ENCODE measurements around the gene ZNF462.
"Not testable (repeated sequence)": the region's sequence is repeated elsewhere in the genome, so short reads cannot be mapped to it uniquely, and the experiment has no call there.

The ZNF462 gene

DNA sequence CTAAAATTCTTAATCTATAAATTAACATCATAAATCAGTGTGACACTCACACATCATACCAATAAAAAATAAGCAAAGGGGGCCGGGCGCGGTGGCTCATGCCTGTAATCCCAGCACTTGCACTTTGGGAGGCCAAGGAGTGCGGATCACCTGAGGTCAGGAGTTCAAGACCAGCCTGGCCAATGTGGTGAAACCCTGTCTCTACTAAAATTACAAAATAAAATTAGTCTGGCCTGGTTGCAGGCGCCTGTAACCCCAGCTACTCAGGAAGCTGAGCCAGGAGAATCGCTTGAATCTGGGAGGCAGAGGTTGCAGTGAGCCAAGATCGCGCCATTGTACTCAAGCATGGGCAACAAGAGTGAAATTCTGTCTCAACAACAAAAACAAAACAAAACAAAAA, 11.3 kb upstream of the ZNF462 start:
- not testable (repeated sequence) for H3K27me3 Mint-ChIP-seq (ENCODE audit: low read depth); H3K9me3 Mint-ChIP-seq; H3K36me3 Mint-ChIP-seq (ENCODE audit: low read depth); H3K27ac Mint-ChIP-seq; H3K4me1 Mint-ChIP-seq (ENCODE audit: low read depth); H3K4me3 Mint-ChIP-seq

DNA sequence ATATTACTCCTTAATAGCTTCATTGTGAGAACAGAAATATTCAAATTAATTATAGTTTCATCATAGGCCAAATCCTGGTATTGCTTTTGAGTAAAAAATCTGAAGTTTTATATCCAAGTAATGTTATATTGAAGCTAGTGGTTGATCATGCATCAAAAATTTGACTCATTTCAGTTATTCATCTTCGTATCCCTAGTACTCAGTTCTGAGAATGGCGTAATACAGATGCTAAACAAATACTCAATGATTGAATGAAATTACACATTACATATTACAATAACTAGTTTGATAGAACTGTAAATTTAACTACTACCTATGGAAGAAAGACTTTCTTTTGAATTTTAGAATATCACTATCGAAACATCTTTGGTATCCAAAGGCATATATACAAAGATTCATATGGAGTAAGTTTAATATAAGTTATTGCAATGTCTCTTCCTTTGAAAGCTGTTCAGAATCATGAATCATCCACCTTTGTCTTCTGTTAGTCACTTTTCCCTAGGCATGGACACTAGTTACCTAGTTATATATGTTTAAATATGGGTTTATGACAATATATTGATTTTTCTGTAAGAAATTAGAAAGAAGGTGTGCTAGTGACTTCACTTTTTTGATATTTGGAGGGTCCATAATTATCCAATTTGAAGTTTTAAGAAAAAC, 5.0 kb upstream of the ZNF462 start:
- Mint-ChIP-seq H3K36me3 (ENCODE audit: low read depth) (peaks cover 1% of the 10 kb centered on the region), H3K4me3 (no peak overlapping the region), H3K9me3 (no peaks in the 10 kb centered on the region), H3K4me1 (ENCODE audit: low read depth) (peaks cover 12% of the 10 kb centered on the region), H3K27me3 (ENCODE audit: low read depth) (peaks cover 51% of the 10 kb centered on the region), H3K27ac (no peak overlapping the region)

DNA sequence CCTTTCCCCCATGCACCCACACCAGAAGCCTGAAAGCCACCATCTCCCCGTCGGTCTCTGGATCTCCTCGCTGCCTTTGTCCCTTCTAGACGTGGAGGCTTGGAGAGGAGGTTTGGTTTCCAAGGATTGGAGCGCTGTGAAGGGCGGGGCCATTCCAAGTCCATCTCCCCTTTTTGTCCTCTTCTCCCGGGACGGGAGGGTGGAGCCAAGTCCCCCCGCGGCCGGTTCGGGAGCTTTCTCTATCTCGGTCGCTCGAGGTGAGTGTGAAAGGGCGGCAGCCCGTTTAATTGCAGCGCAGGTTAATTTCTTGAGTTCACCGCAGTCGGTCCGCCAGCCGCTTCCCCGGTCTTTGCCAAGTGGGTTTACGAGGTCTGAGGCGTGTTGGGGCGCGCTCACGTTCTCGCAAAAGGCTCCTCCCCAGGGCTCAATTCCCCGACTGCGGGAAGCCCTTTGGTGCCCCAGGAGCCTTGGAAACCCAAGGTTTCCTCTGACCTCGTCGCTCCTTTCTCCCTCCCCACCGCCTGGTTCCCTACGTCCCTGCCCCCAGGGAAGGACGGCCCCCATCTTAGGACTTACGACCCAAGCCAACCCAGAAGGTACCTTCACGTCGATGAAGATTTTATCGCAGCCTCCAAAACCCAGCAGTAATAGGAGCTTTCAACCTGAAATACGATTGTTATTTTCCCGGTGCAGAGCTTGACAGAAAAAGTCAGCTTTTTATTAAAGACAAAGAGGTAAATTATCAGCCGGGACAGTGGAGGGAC, 2.8 kb upstream of the ZNF462 start:
- Mint-ChIP-seq H3K36me3 (ENCODE audit: low read depth) (peaks cover 1% of the 10 kb centered on the region), H3K4me1 (ENCODE audit: low read depth) (peaks cover 17% of the 10 kb centered on the region), H3K9me3 (no peaks in the 10 kb centered on the region), H3K27ac (peak overlapping the region; percentile 15), H3K27me3 (ENCODE audit: low read depth) (peaks cover 69% of the 10 kb centered on the region), H3K4me3 (no peak overlapping the region)

DNA sequence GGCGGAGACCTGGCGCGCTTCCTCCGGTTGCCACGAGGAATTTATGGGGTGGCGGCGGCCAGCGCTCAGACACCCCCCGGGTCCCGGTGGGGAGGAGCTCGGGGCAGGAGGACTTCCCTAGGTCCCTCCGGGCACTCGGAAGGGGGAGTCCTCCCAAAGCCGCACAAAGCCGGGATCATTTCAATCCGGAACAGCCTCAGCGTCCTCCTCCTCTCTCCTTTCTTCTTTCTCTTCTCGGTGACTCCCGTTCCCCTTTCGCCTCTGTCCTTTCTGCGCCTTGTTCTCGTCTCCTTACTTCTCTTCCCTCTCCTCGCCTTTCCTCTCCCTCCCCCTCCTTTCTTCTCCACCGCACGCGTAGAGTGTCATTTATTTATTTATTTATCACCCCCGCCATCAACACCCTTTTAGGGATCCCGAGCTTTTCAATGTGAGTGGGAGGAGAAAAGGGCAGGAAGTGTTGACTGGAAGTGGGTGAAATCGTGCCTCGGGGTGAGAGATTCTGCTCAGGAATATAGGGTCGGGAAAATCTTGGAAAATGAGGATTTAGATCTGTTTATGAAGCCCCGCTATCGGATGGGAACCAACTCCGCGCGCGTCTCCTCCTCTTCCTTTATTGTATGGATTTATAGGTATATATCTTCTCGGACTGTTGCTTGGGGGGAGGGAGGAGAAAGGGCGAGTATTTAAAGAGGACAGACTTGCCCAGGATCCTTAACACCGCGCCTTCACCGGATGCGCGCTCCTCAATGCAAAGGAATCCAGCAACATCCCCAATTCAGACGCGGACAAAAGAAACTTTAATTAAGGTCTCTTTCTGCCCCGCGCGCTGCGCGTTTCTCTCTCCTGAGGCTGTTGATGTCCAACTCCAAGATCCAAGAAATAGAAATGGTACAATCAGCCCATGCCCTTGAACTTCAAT, 2.0 kb upstream of the ZNF462 start:
- Mint-ChIP-seq H3K9me3 (no peaks in the 10 kb centered on the region), H3K4me3 (peak overlapping the region; percentile 21), H3K27me3 (ENCODE audit: low read depth) (peaks cover 77% of the 10 kb centered on the region), H3K4me1 (ENCODE audit: low read depth) (peaks cover 17% of the 10 kb centered on the region), H3K27ac (peak overlapping the region; percentile 46), H3K36me3 (ENCODE audit: low read depth) (peaks cover 1% of the 10 kb centered on the region)

DNA sequence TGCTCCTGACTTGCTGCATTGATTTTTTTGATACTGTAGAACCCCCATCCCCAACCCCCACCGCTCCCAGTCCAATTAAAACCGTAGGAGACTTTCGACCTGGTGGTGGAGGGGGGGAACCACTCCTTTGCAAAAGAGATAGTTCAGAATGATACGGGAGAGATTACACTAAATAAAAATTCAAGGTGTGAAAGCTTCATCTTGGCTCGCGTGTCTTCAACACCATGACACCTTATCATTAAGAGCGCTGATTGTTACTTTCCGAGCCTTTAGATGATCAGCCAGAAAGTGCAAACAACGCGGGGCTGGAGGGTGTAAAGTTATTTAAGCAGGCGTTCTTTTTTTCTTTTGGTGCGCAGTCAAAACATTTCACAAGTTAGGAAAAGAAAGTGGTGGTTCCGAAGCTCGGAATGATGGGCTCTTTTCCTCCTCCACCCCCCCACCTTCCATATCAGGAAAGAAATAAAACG, 1.3 kb upstream of the ZNF462 start:
- Mint-ChIP-seq H3K27ac (no peak overlapping the region), H3K27me3 (ENCODE audit: low read depth) (peaks cover 77% of the 10 kb centered on the region)

DNA sequence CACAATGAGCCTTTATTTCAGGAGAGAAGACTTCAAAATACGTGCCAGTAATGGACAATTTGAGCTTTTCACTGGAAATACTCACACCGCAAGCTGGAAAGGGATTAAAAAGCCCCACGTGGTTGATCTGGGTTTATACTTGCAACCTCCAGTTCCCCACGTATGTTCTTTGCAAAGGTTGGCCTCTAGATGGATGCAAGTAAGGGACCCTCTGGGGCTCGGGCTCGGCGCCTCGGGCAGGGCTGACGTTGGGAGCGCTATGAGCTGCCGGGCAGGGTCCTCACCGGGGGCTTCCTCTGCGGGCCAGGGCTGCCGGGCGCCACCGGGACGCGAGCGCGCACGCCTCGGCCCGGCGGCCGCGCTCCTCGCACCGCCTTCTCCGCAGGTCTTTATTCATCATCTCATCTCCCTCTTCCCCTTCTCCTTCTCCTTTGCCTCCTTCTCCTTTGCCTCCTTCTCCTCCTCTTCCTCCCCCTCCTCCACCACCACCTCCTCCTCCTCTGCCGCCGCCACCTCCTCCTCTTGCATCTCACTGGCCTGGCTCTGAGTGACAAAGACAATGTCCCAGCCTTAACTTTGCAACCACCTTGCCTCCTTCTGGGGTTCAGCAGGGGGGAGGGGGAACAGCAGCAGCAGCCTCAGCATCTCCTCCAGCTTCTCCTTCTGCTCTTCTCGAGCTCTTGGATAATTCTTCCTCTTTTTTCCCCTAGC, 701 bp upstream of the ZNF462 start:
- H3K9me3 Mint-ChIP-seq: no peaks in the 10 kb centered on the region
- H3K4me1 Mint-ChIP-seq (ENCODE audit: low read depth): peaks cover 17% of the 10 kb centered on the region
- H3K27ac Mint-ChIP-seq: no peak overlapping the region
- H3K4me3 Mint-ChIP-seq: peak overlapping the region; percentile 80
- peaks cover 77% of the 10 kb centered on the region for H3K27me3 Mint-ChIP-seq (ENCODE audit: low read depth)
- peaks cover 1% of the 10 kb centered on the region for H3K36me3 Mint-ChIP-seq (ENCODE audit: low read depth)

More for the DNA sequence above, 1.3 kb upstream of the ZNF462 start:
- Mint-ChIP-seq H3K4me3 (peak overlapping the region; percentile 23), H3K4me1 (ENCODE audit: low read depth) (peaks cover 17% of the 10 kb centered on the region), H3K36me3 (ENCODE audit: low read depth) (peaks cover 1% of the 10 kb centered on the region), H3K9me3 (no peaks in the 10 kb centered on the region)

DNA sequence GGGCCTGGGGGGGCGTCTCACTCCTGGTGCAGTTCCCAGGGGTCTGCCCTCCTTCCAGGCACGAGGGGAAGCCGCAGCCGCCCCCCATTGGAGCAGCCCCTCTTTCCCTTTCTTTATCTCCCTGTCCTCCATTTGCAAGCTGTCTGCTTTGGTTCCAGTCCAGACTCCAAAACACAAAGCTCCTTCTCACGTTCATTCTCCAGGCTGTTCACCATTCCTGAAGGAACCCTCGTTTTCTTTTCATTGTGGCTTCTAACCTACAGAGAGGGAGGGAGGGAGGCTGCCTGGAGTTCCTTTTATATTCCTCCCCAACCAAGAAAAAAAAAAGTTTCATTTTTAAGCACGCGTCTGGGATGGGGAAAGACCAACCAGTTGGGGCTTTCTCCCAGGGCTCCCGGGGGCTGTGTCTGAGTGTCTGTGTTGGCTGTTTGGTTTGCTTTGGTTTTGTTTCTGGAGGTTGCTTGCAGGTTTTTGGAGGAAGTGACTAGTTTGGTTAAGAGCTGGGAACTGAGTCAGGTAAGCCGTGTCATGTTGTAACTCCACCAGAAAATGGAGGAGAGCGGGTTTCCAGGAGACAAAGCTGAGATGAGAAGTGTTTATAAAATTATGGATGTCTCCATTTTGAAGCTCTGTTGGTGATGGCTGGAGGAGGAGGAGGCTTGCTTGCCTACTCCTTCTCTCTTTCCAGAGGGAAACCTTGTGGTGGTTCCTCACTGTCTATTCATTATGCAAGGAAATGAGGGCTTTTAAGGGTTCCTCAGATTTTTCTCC, 1.6 kb downstream of the ZNF462 start:
- Mint-ChIP-seq H3K4me3 (peak overlapping the region; percentile 49), H3K27ac (no peak overlapping the region), H3K27me3 (ENCODE audit: low read depth) (peaks cover 61% of the 10 kb centered on the region), H3K9me3 (no peaks in the 10 kb centered on the region), H3K4me1 (ENCODE audit: low read depth) (peaks cover 16% of the 10 kb centered on the region), H3K36me3 (ENCODE audit: low read depth) (peaks cover 1% of the 10 kb centered on the region)

DNA sequence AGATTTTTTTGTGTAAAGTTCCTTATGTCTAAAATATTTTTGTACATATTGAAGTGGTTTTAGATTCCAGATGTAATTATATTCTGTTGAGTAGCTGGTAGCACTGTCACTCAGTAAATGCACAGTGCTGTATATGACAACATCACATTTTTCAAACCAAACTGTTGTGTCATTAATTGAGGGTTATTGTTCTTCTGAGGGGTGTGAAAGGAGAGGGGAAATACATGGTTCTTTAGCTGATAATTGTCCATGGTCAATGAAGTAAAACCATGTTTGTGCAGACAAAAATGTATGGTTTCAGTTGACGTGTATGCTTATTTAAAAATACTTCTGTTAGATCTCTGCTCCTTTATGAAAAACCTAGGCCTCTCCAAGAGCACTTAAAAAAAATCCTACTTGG, 3.3 kb downstream of the ZNF462 start:
- no peak overlapping the region for H3K27ac Mint-ChIP-seq
- no peak overlapping the region for H3K4me3 Mint-ChIP-seq
- H3K9me3 Mint-ChIP-seq: no peaks in the 10 kb centered on the region
- peaks cover 44% of the 10 kb centered on the region for H3K27me3 Mint-ChIP-seq (ENCODE audit: low read depth)
- peaks cover 12% of the 10 kb centered on the region for H3K4me1 Mint-ChIP-seq (ENCODE audit: low read depth)
- peaks cover under 1% of the 10 kb centered on the region for H3K36me3 Mint-ChIP-seq (ENCODE audit: low read depth)

DNA sequence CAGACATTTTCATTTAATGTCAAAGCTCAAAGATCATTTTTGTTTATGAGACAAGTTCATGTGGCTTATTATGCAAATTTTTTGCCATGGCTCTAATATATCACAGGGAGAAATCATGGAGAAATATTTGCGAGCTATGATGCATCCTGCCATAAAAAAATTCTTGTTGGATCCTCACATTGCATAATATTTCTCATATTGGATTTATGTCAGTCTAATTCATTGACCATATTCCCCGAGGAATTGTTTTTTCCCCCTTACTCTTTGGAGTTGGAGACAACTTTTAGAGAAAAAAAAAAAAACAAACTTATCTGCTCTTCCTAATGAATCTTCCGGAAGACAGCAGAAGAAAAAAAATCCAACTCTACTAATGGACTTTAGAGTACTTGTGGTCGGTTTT, 4.3 kb downstream of the ZNF462 start:
- no peak overlapping the region for H3K4me3 Mint-ChIP-seq
- no peaks in the 10 kb centered on the region for H3K9me3 Mint-ChIP-seq
- peaks cover 35% of the 10 kb centered on the region for H3K27me3 Mint-ChIP-seq (ENCODE audit: low read depth)
- peaks cover 9% of the 10 kb centered on the region for H3K4me1 Mint-ChIP-seq (ENCODE audit: low read depth)
- no peaks in the 10 kb centered on the region for H3K36me3 Mint-ChIP-seq (ENCODE audit: low read depth)
- no peak overlapping the region for H3K27ac Mint-ChIP-seq

DNA sequence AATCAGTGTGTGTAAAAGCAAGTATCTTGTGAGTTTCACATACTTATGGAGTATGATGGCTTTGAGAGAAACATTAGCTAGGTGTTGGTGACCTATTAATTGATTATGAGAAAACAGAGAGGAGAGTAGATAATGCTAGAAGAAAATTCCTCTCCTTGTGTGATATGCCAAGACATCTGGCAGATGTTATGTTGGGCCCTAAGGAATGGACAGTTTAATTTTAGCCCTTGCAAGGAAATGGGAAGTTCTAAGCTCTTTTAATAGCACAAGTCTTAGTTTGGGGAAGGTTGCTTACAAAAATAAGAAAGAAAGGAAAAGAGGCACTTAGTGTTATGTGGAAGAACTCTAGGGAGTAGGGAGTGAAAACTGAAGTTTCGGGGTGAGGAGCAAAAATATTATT, 5.1 kb downstream of the ZNF462 start:
- Mint-ChIP-seq H3K4me1 (ENCODE audit: low read depth) (peaks cover 4% of the 10 kb centered on the region), H3K27me3 (ENCODE audit: low read depth) (peaks cover 28% of the 10 kb centered on the region), H3K4me3 (no peak overlapping the region), H3K27ac (no peak overlapping the region), H3K36me3 (ENCODE audit: low read depth) (no peaks in the 10 kb centered on the region), H3K9me3 (no peaks in the 10 kb centered on the region)

DNA sequence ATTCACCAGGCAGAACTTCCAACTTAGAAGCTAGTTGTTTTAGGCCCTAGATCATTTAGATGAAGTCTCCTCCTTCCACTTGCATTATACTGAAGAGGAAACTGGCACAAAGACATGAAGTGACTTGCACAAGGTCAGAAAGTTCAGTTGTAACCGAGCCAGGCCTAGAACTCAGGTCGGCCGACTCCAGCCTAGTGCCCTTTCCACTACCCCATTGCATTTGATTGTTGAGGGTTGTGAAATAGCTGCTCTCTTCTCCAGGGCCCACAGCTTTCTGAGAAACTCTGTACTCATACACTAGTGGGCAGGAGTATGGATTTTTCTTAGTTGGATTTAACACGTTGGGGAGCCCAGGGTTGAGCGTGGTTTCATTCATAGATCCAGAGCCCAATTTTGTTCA, 5.6 kb downstream of the ZNF462 start:
- H3K27me3 Mint-ChIP-seq (ENCODE audit: low read depth): peaks cover 23% of the 10 kb centered on the region
- no peak overlapping the region for H3K4me3 Mint-ChIP-seq
- no peaks in the 10 kb centered on the region for H3K9me3 Mint-ChIP-seq
- H3K36me3 Mint-ChIP-seq (ENCODE audit: low read depth): no peaks in the 10 kb centered on the region
- H3K27ac Mint-ChIP-seq: no peak overlapping the region
- no peaks in the 10 kb centered on the region for H3K4me1 Mint-ChIP-seq (ENCODE audit: low read depth)

DNA sequence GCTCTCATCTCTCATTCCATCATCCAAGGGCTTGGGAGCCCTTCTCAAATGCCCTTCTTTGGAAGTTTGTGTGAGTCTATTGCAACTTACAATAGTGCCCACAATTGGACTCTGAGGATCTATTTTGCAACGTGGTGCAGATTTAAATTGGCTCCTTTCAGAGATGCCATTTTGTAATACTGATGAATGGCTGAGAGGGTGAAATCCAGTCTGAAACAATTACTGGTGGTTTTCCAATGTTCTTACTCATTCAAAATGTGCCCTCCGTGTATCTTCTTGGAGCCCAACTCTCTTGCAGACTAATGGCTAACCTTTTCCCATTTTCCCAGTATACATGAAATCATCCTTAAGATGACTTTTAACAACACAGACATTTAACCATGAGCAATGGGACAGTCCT, 6.1 kb downstream of the ZNF462 start:
- Mint-ChIP-seq H3K9me3 (no peaks in the 10 kb centered on the region), H3K4me3 (no peak overlapping the region), H3K27ac (no peak overlapping the region), H3K4me1 (ENCODE audit: low read depth) (no peaks in the 10 kb centered on the region), H3K27me3 (ENCODE audit: low read depth) (peaks cover 19% of the 10 kb centered on the region), H3K36me3 (ENCODE audit: low read depth) (no peaks in the 10 kb centered on the region)

DNA sequence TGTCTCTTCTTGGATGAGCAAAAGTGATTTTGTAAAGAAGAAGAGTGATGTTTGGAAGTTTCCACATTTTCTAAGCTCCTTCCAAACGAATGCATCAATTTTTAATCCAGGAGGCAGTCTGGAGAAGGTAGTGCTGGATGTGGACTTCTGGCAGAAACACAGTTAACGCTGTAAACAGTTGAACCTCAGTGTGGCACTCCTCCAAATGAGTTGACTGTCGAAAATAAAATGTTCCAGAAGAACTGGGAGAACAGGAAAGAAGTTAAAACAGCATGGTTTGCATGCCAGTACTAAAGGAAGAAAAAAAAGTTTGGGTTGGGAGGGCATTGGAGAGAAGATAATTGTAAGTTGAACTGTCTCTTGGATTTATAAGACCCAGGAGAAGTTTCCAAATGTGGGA, 6.5 kb downstream of the ZNF462 start:
- Mint-ChIP-seq H3K27ac (no peak overlapping the region), H3K36me3 (ENCODE audit: low read depth) (no peaks in the 10 kb centered on the region), H3K27me3 (ENCODE audit: low read depth) (peaks cover 14% of the 10 kb centered on the region), H3K9me3 (no peaks in the 10 kb centered on the region), H3K4me3 (no peak overlapping the region), H3K4me1 (ENCODE audit: low read depth) (no peaks in the 10 kb centered on the region)
